Kidney (tissue), 14 donors: ENCODE results near the gene PBOV1. TPM values are rescaled to one million over a fixed set of nuclear protein-coding genes. Genes with fewer than 3 reads are reported as not detected.

Source experiments
- DNase-seq, 5 donors: peaks; one replicate each; pipeline ENCODE4 v3.0.0-alpha.2; 2013 to 2020
- FAIRE-seq: peaks from 2 replicates; lab custom pipeline; 2012; peaks lifted over from hg19 to GRCh38; lab: Jason Lieb, UNC
- H3K27ac ChIP-seq, 2 donors: one replicate each; pipeline ENCODE4 v1.7.0; 2013; ENCODE audit warnings: low read depth in 2 of 2, low read length in 2 of 2, inconsistent platforms in 1 of 2
- H3K27me3 ChIP-seq: one replicate; pipeline ENCODE4 v1.7.1; 2013; ENCODE audit warnings: low read length, inconsistent platforms; ENCODE audit not compliant: control insufficient read depth, insufficient read depth
- H3K36me3 ChIP-seq, 3 donors: one replicate each; pipeline versions ENCODE4 v1.7.0 to v1.7.1; 2013; ENCODE audit warnings: low read length in 3 of 3, control low read depth in 1 of 3, inconsistent platforms in 1 of 3; ENCODE audit not compliant: insufficient read depth in 3 of 3, control insufficient read depth in 2 of 3
- H3K4me1 ChIP-seq, 3 donors: one replicate each; pipeline versions ENCODE4 v1.7.0 to v1.7.1; 2013; ENCODE audit warnings: low read length in 3 of 3, inconsistent platforms in 1 of 3, low read depth in 1 of 3; ENCODE audit not compliant: control insufficient read depth in 2 of 3, insufficient read depth in 2 of 3
- H3K4me3 ChIP-seq, 3 donors: one replicate each; pipeline versions ENCODE4 v1.7.0 to v1.8.1; 2013; ENCODE audit warnings: low read length in 3 of 3, control low read depth in 1 of 3, inconsistent platforms in 1 of 3
- H3K9ac ChIP-seq, 3 donors: one replicate each; pipeline versions ENCODE4 v1.7.0 to v1.7.1; 2013; ENCODE audit warnings: low read length in 3 of 3, control low read depth in 1 of 3, inconsistent platforms in 1 of 3
- H3K9me3 ChIP-seq, 3 donors: one replicate each; pipeline versions ENCODE4 v1.7.0 to v1.7.1; 2013; ENCODE audit warnings: low read length in 3 of 3, control low read depth in 1 of 3, inconsistent platforms in 1 of 3; ENCODE audit not compliant: control insufficient read depth in 2 of 3, insufficient read depth in 1 of 3
- intact Hi-C: fragments of 100-400 bp; cut with DNase I; formaldehyde crosslinking; loops from one replicate; pipeline ENCODE4 v1.11.1; 2022
- polyA plus RNA-seq: library from polyadenylated mRNA; stranded (reverse); fragments of 350-450 nt; fragmentation: Illumina TruSeq; extraction: RNeasy Lipid Tissue Mini Kit (QIAGEN cat#74804); gene quantifications from one replicate; pipeline ENCODE4 v1.2.3, GENCODE V29; 2014; ENCODE audit warnings: low read depth, low replicate concordance; ENCODE audit not compliant: insufficient read depth
- total RNA-seq: library from RNA; stranded (reverse); fragmentation: NEBNext Ultra II Directional; extraction: Animal tissue kit (Norgen Biotek cat#: 25700); gene quantifications from one replicate; pipeline ENCODE4 v1.2.1, GENCODE V29; 2021
- TF ChIP-seq, protein P1 (sequence below): IDR thresholded peaks from 3 replicates; pipeline ENCODE4 v1.5.1; 2012; ENCODE audit warnings: mild to moderate bottlenecking, moderate library complexity, borderline replicate concordance; ENCODE audit not compliant: insufficient read depth; ENCODE audit errors: extremely low read depth
- donor health status: control.
- donor health status: control.
- donor health status: control.
- donor health status: control.
- donor health status: control.
- donor health status: DM: yes; HTN: yes; CAD: no.
- donor health status: Normal renal cell carcinoma (clear cell type).

PBOV1 gene
- total and polyA plus RNA-seq, 2 donors from 2014 or later = not detected

DNA sequence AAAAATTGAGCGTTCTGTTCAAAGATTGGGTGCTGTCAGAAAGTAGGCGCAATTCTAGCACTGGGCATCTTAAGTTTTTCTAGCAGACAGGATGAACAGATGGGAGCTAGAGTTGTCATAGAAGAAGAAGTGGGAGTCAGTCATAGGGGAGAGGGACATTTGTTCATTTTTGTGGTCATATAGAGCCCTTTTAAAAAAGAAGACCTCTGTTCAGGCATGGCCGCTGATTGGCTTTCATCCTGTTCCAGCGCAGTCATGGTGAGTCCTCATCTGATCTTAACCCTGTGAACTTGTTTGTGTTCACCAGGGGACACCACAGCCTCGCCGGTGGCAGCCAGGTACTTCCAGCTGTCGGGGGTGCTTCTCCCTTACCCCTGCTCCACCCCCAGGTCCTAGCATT is 29.7 kb upstream of the PBOV1 start:
- Histone ChIP-seq H3K36me3 (no peaks in the 10 kb centered on the region), H3K9me3 (no peaks in the 10 kb centered on the region), H3K27me3 (no peaks in the 10 kb centered on the region), H3K4me1 (no peaks in the 10 kb centered on the region), H3K9ac (no peak overlapping the region), H3K27ac (no peak overlapping the region), H3K4me3 (no peak overlapping the region)
- DNase-seq (no peak), FAIRE-seq (no peak)
- TF ChIP-seq, protein P1, sequence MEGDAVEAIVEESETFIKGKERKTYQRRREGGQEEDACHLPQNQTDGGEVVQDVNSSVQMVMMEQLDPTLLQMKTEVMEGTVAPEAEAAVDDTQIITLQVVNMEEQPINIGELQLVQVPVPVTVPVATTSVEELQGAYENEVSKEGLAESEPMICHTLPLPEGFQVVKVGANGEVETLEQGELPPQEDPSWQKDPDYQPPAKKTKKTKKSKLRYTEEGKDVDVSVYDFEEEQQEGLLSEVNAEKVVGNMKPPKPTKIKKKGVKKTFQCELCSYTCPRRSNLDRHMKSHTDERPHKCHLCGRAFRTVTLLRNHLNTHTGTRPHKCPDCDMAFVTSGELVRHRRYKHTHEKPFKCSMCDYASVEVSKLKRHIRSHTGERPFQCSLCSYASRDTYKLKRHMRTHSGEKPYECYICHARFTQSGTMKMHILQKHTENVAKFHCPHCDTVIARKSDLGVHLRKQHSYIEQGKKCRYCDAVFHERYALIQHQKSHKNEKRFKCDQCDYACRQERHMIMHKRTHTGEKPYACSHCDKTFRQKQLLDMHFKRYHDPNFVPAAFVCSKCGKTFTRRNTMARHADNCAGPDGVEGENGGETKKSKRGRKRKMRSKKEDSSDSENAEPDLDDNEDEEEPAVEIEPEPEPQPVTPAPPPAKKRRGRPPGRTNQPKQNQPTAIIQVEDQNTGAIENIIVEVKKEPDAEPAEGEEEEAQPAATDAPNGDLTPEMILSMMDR = no peak
- intact Hi-C loops = no loop called here

DNA sequence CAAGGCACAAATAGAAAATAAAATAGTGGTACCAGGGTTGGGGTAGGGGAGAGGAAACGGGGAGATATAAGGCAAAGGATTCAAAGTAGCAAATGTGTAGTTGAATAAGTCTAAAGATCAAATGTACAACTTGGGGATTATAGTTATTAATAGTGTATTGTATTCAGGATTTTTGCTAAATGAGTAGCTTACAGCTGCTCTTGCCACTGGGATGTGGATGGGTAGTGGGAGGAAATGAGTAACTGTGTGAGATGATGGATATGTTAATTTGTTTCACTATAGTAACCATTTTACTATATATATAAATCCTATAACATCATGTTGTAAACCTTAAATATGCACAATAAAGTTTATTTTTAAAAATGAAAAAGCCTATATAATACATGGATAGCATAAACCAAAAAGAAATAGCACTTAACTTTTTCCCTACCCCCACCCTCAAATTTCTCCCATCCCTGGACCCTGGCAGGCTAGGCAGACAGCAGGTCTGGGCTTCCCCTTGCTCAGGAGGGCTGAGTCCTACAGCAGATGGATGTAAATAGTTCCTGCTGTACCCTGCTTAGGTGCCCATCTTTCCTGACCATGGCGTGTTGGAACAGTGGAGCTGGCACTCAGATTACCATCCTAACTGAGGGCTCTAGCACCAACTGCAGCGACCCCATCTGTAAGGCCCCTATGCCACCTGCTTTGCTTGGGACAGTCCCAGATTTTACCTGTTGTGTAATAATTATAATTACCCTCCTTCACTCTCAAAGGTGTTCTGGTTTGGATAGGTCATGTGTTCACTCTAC is 28.6 kb upstream of the PBOV1 start:
- no peak overlapping the region for H3K4me3 ChIP-seq

DNA sequence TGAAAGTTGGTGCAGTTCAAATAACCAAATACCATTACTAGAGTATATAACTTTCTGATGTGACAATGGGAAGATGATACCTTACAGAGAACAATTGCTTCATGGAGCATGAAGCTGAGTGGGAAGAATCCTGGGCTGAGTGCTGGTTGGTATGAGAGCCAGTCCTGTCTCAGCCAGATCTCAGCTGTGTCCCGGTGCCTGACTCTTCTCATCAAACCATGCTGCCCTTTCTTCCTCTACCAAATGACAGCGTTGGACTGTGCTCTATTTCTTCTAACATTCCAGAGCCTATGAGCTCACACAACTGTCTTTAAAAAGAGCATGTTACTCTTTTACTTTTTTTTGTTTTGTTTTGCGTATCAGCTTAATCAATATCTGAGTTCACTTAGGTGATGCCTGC is 27.5 kb upstream of the PBOV1 start:
- intact Hi-C loops = no loop called here
- Histone ChIP-seq H3K36me3 (no peaks in the 10 kb centered on the region), H3K9me3 (no peaks in the 10 kb centered on the region), H3K27ac (no peak overlapping the region), H3K27me3 (no peaks in the 10 kb centered on the region), H3K9ac (no peak overlapping the region), H3K4me1 (no peaks in the 10 kb centered on the region), H3K4me3 (no peak overlapping the region)
- DNase-seq (no peak), FAIRE-seq (no peak)
- TF ChIP-seq, protein P1 = no peak

More for the DNA sequence above, 28.6 kb upstream of the PBOV1 start:
- H3K9me3 ChIP-seq = no peaks in the 10 kb centered on the region
- DNase-seq = no peak
- no peaks in the 10 kb centered on the region for H3K36me3 ChIP-seq
- no peaks in the 10 kb centered on the region for H3K27me3 ChIP-seq
- TF ChIP-seq, protein P1 = no peak
- no peaks in the 10 kb centered on the region for H3K4me1 ChIP-seq
- H3K27ac ChIP-seq = no peak overlapping the region
- H3K9ac ChIP-seq = no peak overlapping the region
- no peak for FAIRE-seq
- intact Hi-C loops = no loop called here
